Caco-2 (cell line): Measurements from ENCODE around the gene CDON. TPM values are rescaled to one million over a fixed set of nuclear protein-coding genes. Genes with fewer than 3 reads are reported as not detected.

Source experiments
- BruUV-seq: library from RNA; stranded (reverse); fragments of 400-500 nt; replicated peaks from 2 replicates; lab custom pipeline; 2021; lab: Mats Ljungman, UMichigan
- CTCF ChIA-PET: fragments of 300-600 bp; sonication (Branson Sonifier 250); formaldehyde crosslinking; loops from one replicate; lab custom pipeline; 2022; ENCODE audit warnings: antibody characterized with exemption; lab: Charles Lee
- POLR2A ChIA-PET: fragments of 300-600 bp; sonication (Branson Sonifier 250); formaldehyde crosslinking; loops from one replicate; lab custom pipeline; 2022; ENCODE audit warnings: antibody characterized with exemption; lab: Charles Lee
- DNase-seq, 2 experiments: peaks; one replicate each; pipeline versions ENCODE4 v3.0.0 to v3.0.0-alpha.2; 2020 to 2022
- H3K27me3 ChIP-seq: replicated peaks from 2 replicates; pipeline ENCODE4 v1.6.0; 2011; ENCODE audit warnings: low read length; ENCODE audit not compliant: control insufficient read depth, insufficient read depth
- H3K36me3 ChIP-seq: 2 replicates; pipeline ENCODE4 v1.5.1; 2011; ENCODE audit warnings: low read length; ENCODE audit not compliant: control insufficient read depth, insufficient read depth
- H3K4me1 ChIP-seq: fragments of 250-450 bp; sonication (Bioruptor Pico); 2 replicates; pipeline ENCODE4 v1.5.1; 2020; ENCODE audit warnings: mild to moderate bottlenecking
- H3K4me3 ChIP-seq: 2 replicates; pipeline ENCODE4 v1.5.1; 2011; ENCODE audit warnings: low read depth, mild to moderate bottlenecking, control low read depth, low read length
- H3K9me3 ChIP-seq: fragments of 250-450 bp; sonication (Bioruptor Pico); 2 replicates; pipeline ENCODE4 v1.5.1; 2020; ENCODE audit warnings: mild to moderate bottlenecking, moderate library complexity
- H3K27ac Mint-ChIP-seq: one replicate; pipeline ENCODE4 v1.8.0; 2022; ENCODE audit warnings: mixed read lengths; ENCODE audit not compliant: unreplicated experiment
- H3K27me3 Mint-ChIP-seq: one replicate; pipeline ENCODE4 v1.8.0; 2022; ENCODE audit warnings: mixed read lengths; ENCODE audit not compliant: insufficient read depth, unreplicated experiment
- H3K36me3 Mint-ChIP-seq: one replicate; pipeline ENCODE4 v1.8.0; 2022; ENCODE audit warnings: mild to moderate bottlenecking, mixed read lengths; ENCODE audit not compliant: insufficient read depth, unreplicated experiment
- H3K4me1 Mint-ChIP-seq: one replicate; pipeline ENCODE4 v1.8.0; 2022; ENCODE audit warnings: low read depth, mixed read lengths; ENCODE audit not compliant: unreplicated experiment
- H3K4me3 Mint-ChIP-seq: one replicate; pipeline ENCODE4 v1.8.0; 2022; ENCODE audit warnings: mild to moderate bottlenecking, moderate library complexity, mixed read lengths; ENCODE audit not compliant: unreplicated experiment
- H3K9me3 Mint-ChIP-seq: one replicate; pipeline ENCODE4 v1.8.0; 2022; ENCODE audit warnings: mixed read lengths; ENCODE audit not compliant: unreplicated experiment
- intact Hi-C: fragments of 100-400 bp; cut with micrococcal nuclease; formaldehyde crosslinking; loops from one replicate; pipeline ENCODE4 v1.10.0; 2022; ENCODE audit not compliant: unreplicated experiment
- total RNA-seq: library from RNA; stranded (reverse); gene quantifications from 2 replicates; pipeline ENCODE4 v1.2.3, GENCODE V29; 2022
- TF ChIP-seq, protein P1 (sequence below), 2 experiments: fragments of 200-600 bp in 1 of 2; IDR thresholded peaks; 1 replicate in 1 of 2; 2 replicates in 1 of 2; pipeline versions ENCODE4 v1.5.1 to v1.8.0; 2011 to 2022; ENCODE audit warnings: antibody characterized with exemption in 1 of 2, control low read depth in 1 of 2, inconsistent platforms in 1 of 2, low read depth in 1 of 2, low read length in 1 of 2, mild to moderate bottlenecking in 1 of 2, moderate library complexity in 1 of 2; ENCODE audit not compliant: insufficient read depth in 1 of 2, severe bottlenecking in 1 of 2, unreplicated experiment in 1 of 2

CDON gene
- total RNA-seq, 1 experiment from 2014 or later, result 6.8 TPM

DNA sequence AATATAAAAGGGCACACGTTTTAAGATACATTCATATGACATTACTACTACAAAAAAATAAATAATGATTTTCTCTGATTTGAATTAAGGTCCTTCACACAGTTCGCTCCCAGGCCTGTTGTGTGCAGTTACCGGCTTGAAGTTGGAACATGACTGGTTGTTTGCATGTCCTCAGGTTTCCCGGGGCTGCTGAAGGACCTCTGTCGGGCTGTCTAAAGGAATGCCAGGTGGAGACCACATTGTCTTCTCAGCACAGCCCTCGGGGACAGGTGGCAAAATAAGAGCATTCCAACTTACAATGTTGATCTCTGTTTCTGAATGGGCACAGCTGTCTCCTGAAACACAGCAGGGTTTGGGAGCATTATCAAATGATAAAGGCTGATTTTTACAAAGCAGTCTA lies 101.9 kb downstream of the CDON start:
- Histone ChIP-seq H3K4me1 (no peaks in the 10 kb centered on the region), H3K9me3 (peaks cover 5% of the 10 kb centered on the region), H3K4me3 (no peak overlapping the region), H3K36me3 (no peaks in the 10 kb centered on the region), H3K27me3 (no peaks in the 10 kb centered on the region; the same call in 1 of the 2 replicates)
- no peak for DNase-seq
- CTCF ChIA-PET, result no interaction called here
- H3K27me3 Mint-ChIP-seq, result no peaks in the 10 kb centered on the region
- no peak overlapping the region for H3K4me3 Mint-ChIP-seq
- TF ChIP-seq, protein P1, sequence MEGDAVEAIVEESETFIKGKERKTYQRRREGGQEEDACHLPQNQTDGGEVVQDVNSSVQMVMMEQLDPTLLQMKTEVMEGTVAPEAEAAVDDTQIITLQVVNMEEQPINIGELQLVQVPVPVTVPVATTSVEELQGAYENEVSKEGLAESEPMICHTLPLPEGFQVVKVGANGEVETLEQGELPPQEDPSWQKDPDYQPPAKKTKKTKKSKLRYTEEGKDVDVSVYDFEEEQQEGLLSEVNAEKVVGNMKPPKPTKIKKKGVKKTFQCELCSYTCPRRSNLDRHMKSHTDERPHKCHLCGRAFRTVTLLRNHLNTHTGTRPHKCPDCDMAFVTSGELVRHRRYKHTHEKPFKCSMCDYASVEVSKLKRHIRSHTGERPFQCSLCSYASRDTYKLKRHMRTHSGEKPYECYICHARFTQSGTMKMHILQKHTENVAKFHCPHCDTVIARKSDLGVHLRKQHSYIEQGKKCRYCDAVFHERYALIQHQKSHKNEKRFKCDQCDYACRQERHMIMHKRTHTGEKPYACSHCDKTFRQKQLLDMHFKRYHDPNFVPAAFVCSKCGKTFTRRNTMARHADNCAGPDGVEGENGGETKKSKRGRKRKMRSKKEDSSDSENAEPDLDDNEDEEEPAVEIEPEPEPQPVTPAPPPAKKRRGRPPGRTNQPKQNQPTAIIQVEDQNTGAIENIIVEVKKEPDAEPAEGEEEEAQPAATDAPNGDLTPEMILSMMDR (IDR thresholded peaks at IDR 0.05; ENCODE audit: insufficient read depth in 1 of 2, low read depth in 1 of 2, low read length in 1 of 2, severe bottlenecking in 1 of 2, unreplicated experiment in 1 of 2), result no peak
- POLR2A ChIA-PET, result no interaction called here
- no peaks in the 10 kb centered on the region for H3K4me1 Mint-ChIP-seq
- no TSS peak for BruUV-seq
- H3K9me3 Mint-ChIP-seq, result peaks cover 13% of the 10 kb centered on the region
- no peaks in the 10 kb centered on the region for H3K36me3 Mint-ChIP-seq
- H3K27ac Mint-ChIP-seq, result no peak overlapping the region
- intact Hi-C loops, result no loop called here

GRCh38 chr11:125959931-125960330 lies 102.7 kb downstream of the CDON start:
- H3K9me3 ChIP-seq, result peaks cover 5% of the 10 kb centered on the region
- Mint-ChIP-seq H3K4me1 (no peaks in the 10 kb centered on the region), H3K9me3 (peaks cover 13% of the 10 kb centered on the region), H3K4me3 (no peak overlapping the region), H3K36me3 (no peaks in the 10 kb centered on the region), H3K27me3 (no peaks in the 10 kb centered on the region), H3K27ac (no peak overlapping the region)
- intact Hi-C loops, result no loop called here
- no peak for DNase-seq
- no TSS peak for BruUV-seq
- TF ChIP-seq, protein P1 (IDR thresholded peaks at IDR 0.05; ENCODE audit: insufficient read depth in 1 of 2, low read depth in 1 of 2, low read length in 1 of 2, severe bottlenecking in 1 of 2, unreplicated experiment in 1 of 2), result no peak
- H3K4me3 ChIP-seq, result no peak overlapping the region
- no peaks in the 10 kb centered on the region for H3K4me1 ChIP-seq
- no peaks in the 10 kb centered on the region for H3K36me3 ChIP-seq
- CTCF ChIA-PET, result no interaction called here
- POLR2A ChIA-PET, result no interaction called here
- H3K27me3 ChIP-seq, result no peaks in the 10 kb centered on the region

- Mint-ChIP-seq H3K4me3 (no peak overlapping the region), H3K36me3 (no peaks in the 10 kb centered on the region), H3K4me1 (no peaks in the 10 kb centered on the region), H3K9me3 (peaks cover 13% of the 10 kb centered on the region), H3K27ac (no peak overlapping the region), H3K27me3 (no peaks in the 10 kb centered on the region)
- ChIA-PET CTCF (no interaction called here), POLR2A (no interaction called here)
- Histone ChIP-seq H3K9me3 (peaks cover 5% of the 10 kb centered on the region), H3K4me3 (no peak overlapping the region), H3K27me3 (no peaks in the 10 kb centered on the region), H3K4me1 (no peaks in the 10 kb centered on the region), H3K36me3 (no peaks in the 10 kb centered on the region)
- TF ChIP-seq, protein P1 (IDR thresholded peaks at IDR 0.05; ENCODE audit: insufficient read depth in 1 of 2, low read depth in 1 of 2, low read length in 1 of 2, severe bottlenecking in 1 of 2, unreplicated experiment in 1 of 2), result no peak
- intact Hi-C loops, result no loop called here
- no TSS peak for BruUV-seq
- DNase-seq, result no peak
These were observed 103.2 kb downstream of the CDON start for GRCh38 chr11:125959511-125959910.
